LNCaP clone FGC (cell line): ENCODE data around the gene PRKAG1.

Source experiments
- DNase-seq: peaks from one replicate; pipeline ENCODE4 v3.0.0-alpha.2; 2011; ENCODE audit warnings: low read depth
- H3K4me3 ChIP-seq: 2 replicates; pipeline ENCODE4 v1.5.1; 2011; ENCODE audit warnings: mild to moderate bottlenecking, low read depth, low read length, control low read depth
- TF ChIP-seq, protein P1 (sequence below): IDR thresholded peaks from 2 replicates; pipeline ENCODE4 v1.5.1; 2012; ENCODE audit warnings: mild to moderate bottlenecking; ENCODE audit not compliant: control insufficient read depth, insufficient read depth; ENCODE audit errors: extremely low read depth

Gene PRKAG1

GRCh38 chr12:49010092-49010668 is 8.4 kb downstream of the PRKAG1 start:
- TF ChIP-seq, protein P1, sequence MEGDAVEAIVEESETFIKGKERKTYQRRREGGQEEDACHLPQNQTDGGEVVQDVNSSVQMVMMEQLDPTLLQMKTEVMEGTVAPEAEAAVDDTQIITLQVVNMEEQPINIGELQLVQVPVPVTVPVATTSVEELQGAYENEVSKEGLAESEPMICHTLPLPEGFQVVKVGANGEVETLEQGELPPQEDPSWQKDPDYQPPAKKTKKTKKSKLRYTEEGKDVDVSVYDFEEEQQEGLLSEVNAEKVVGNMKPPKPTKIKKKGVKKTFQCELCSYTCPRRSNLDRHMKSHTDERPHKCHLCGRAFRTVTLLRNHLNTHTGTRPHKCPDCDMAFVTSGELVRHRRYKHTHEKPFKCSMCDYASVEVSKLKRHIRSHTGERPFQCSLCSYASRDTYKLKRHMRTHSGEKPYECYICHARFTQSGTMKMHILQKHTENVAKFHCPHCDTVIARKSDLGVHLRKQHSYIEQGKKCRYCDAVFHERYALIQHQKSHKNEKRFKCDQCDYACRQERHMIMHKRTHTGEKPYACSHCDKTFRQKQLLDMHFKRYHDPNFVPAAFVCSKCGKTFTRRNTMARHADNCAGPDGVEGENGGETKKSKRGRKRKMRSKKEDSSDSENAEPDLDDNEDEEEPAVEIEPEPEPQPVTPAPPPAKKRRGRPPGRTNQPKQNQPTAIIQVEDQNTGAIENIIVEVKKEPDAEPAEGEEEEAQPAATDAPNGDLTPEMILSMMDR, result no peak
- H3K4me3 ChIP-seq, result no peak overlapping the region
- no peak for DNase-seq

DNA sequence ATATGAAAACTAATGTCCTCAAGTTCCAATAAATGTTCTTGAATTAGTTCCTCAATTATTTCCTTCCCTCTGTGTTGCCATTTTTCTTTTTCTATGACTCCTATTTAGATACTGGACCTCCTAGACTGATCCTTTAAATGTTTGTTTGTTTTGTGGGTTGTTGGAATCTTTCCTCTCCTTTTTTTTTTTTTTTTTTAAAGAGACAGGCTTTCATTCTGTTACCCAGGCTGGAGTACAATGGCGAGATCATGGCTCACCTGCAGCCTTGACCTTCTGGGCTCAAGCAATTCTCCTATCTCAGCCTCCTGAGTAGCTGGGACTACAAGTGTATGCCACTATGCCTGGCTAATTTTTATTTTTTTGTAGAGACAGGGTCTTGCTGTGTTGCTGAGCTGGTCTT is 9.6 kb downstream of the PRKAG1 start:
- no peak overlapping the region for H3K4me3 ChIP-seq
- no peak for DNase-seq
- TF ChIP-seq, protein P1, result no peak

DNA sequence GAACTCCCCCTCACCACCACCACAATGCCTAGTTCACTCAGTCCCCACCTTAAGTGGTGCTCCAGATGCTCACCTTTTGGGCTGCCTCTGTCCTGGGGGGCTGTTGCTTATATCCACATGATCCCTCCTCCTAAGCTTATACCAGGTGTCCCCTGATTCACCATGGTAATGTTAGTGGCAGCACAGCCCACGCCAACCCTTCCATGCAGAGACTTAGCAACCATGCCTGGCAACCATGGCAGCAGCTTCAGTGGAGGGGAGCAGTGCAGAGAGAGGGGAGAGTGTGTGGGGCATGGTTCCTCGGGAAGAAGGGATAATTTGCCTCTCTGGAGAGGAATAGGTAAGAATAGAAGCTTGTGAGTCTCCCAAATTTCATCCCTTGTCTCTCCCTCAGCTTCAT is 18.2 kb downstream of the PRKAG1 start:
- TF ChIP-seq, protein P1, result no peak
- no peak overlapping the region for H3K4me3 ChIP-seq
- DNase-seq, result no peak

DNA sequence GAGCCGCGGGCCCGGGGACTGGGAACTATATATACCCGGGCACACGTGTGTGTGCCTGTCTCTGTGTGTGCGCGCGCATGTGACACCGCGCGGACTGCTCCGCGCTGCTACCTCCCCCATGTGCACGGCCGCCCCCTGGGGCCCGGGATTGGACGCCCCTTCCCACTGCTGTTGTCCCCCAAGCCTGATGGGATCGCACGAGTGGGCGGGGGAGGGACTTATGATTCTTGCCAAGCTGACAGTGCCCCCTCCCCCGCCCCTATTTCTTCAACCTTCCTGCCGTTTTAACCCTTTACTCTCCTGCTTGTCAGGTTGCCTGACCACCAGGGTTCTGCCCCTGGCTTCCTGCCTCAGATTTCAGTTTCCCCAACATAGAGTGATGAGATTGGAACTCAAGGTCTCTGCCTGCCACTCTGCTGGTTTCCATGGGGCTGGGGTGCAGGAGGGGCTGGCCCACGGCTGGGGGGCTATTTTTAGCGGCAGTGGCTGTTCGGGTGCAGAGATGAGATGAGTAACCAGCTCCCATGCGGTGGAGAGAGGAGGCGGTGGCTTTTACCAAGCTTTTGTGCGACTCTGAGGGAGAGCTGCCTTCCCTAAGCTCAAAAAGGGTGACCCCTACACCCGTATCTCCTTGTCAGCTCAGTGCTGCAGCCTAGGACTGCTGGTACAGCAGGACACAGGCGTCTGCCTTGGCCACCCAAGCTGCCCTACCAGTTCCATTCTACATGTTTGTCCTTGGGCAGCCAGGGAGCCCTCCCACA is 19.0 kb downstream of the PRKAG1 start, which contains the start of gene DDN:
DDN (minus strand) TSS at position 5 of the 761 bp plus-strand sequence. CDS start 88 bp downstream, outside the sequence.
- H3K4me3 ChIP-seq, result no peak within 1 kb of the TSS
- TF ChIP-seq, protein P1, result no peak
- no peak for DNase-seq

DNA sequence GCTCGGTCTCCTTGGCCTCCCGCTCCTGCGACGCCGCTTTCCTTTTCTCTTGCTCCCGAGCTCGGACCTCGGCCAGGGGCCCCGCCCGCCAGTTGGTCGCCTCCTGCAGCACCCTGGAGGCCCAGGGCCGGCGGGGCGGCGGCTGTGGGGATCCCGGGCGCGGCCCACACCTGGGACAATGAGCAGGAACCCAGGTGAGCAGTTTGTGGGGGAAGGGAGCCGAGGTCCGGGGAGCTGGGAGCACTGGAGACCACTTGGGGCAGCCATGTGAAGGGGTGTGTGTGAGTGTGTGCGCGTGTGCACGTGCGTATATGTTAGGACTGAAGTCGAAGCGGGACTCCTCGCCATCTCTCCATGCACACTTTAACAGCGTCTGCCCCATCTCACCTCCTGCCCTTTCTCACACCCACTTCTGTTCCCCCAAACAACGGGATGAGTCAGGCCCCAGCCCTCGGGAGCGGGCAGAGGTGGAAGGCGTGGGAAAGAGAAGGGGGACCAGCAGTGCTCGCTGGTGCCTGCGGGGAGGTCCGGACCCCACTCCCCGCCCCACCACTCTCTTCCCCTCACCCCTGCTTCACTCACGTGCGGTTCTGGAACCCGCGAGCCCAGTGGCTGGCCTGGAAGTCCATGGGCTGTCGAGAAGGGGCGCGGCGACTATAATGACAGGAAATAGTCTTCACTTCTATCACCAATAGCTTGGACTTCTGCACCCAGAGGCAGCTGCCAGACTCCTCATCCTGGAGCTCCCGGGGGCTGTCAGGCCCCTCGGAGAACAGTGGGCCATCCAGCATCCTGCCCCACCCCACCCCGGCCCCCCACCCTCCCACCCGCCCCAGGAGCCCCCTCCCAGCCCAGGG is 19.9 kb downstream of the PRKAG1 start:
- TF ChIP-seq, protein P1, result no peak
- no peak for DNase-seq
- H3K4me3 ChIP-seq, result no peak overlapping the region

DNA sequence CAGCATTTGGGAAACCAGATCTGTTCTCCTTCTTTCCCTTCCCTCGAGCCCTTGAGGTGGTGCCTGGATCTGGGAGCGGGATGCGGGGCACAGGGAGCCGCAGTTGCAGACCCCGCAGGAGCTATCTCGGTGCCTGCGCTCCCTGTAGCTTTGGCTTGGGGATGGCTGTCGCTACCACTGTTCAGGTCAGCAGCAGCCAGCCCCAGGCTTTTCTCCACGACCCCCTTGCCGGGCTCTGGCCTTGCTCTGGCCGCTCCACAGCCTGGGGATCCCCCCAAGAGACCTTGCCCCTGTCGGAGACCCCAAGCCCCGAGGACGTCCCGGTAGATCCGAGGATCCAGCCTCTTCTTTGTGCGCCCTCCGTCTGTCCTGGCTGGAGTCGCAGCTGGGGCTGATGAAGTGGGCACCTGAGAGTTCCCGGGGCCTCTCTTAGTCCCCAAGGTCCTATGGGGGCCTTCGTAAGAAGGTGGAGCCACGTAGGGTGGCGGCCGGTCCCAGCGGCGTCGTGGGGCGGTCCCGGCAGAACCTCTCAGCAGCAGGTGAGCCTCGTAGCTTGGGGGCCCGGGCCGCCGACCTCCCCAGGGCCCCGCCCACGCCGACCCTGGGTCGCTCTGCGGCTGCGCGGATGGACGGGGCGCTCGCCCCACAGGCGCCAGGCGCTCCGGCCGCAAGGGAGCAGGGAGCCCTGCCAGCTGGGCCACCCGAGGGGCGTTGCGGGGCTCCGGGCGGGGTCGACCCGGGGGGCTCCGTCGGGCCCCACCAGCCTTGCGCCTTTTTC is 20.7 kb downstream of the PRKAG1 start:
- no peak for DNase-seq
- TF ChIP-seq, protein P1, result no peak
- no peak overlapping the region for H3K4me3 ChIP-seq
